Endothelial cell of umbilical vein (primary cell): ENCODE data around the gene TRIM56. TPM values are rescaled to one million over a fixed set of nuclear protein-coding genes. Genes with fewer than 3 reads are reported as not detected.

Experiments used
- BruUV-seq: library from RNA; stranded (reverse); fragments of 400-500 nt; replicated peaks from 2 replicates; lab custom pipeline; 2021; lab: Mats Ljungman, UMichigan
- CTCF ChIA-PET: fragments of 300-600, 350-600 bp; sonication (Branson Sonifier 250); formaldehyde crosslinking; loops from one replicate; lab custom pipeline; 2021; ENCODE audit warnings: antibody characterized with exemption, inconsistent platforms; lab: Charles Lee
- POLR2A ChIA-PET: fragments of 300-600, 350-600 bp; sonication (Branson Sonifier 250); formaldehyde crosslinking; loops from one replicate; lab custom pipeline; 2021; ENCODE audit warnings: antibody characterized with exemption, inconsistent platforms; lab: Charles Lee
- DNase-seq: peaks from one replicate; pipeline ENCODE4 v3.0.0-alpha.2; 2011; ENCODE audit warnings: low read depth, low spot score
- FAIRE-seq: peaks from 2 replicates; lab custom pipeline; 2011; peaks lifted over from hg19 to GRCh38; lab: Jason Lieb, UNC
- H2AFZ ChIP-seq: 2 replicates; pipeline ENCODE4 v1.6.0; 2012; ENCODE audit warnings: low read depth, low read length, control low read depth, inconsistent platforms
- H3K27ac ChIP-seq: 2 replicates; pipeline ENCODE4 v1.5.1; 2011; ENCODE audit warnings: low read depth, mild to moderate bottlenecking, control low read depth, low read length, moderate library complexity; ENCODE audit not compliant: insufficient read depth
- H3K27me3 ChIP-seq, 2 experiments: 2 replicates each; pipeline versions ENCODE4 v1.6.0 to v1.6.1; 2011; ENCODE audit warnings: low read length in 2 of 2, mixed read lengths in 1 of 2; ENCODE audit not compliant: control insufficient read depth in 2 of 2, insufficient read depth in 2 of 2
- H3K36me3 ChIP-seq, 2 experiments: 2 replicates in 1 of 2; 3 replicates in 1 of 2; pipeline ENCODE4 v1.5.1; 2011; ENCODE audit warnings: low read length in 2 of 2, mild to moderate bottlenecking in 1 of 2, moderate library complexity in 1 of 2; ENCODE audit not compliant: control insufficient read depth in 2 of 2, insufficient read depth in 2 of 2; ENCODE audit errors: extremely low read depth in 1 of 2
- H3K4me1 ChIP-seq: 3 replicates; pipeline ENCODE4 v1.5.1; 2011; ENCODE audit warnings: mild to moderate bottlenecking, low read length; ENCODE audit not compliant: control insufficient read depth, insufficient read depth; ENCODE audit errors: extremely low read depth
- H3K4me2 ChIP-seq: 2 replicates; pipeline ENCODE4 v1.6.1; 2011; ENCODE audit warnings: low read length, control low read depth, mixed read lengths; ENCODE audit not compliant: insufficient read depth
- H3K4me3 ChIP-seq, 3 experiments: fragments of 200-600 bp in 1 of 3; sonication (generic), shearing (Covaris generic) in 1 of 3; replicated peaks in 1 of 3; 2 replicates each; pipeline ENCODE4 v1.5.1; 2011 to 2016; ENCODE audit warnings: control low read depth in 3 of 3, low read length in 3 of 3, mild to moderate bottlenecking in 2 of 3, inconsistent platforms in 1 of 3, low read depth in 1 of 3, moderate library complexity in 1 of 3; ENCODE audit not compliant: insufficient read depth in 1 of 3
- H3K79me2 ChIP-seq: 2 replicates; pipeline ENCODE4 v1.6.0; 2012; ENCODE audit warnings: low read length, inconsistent platforms; ENCODE audit not compliant: control insufficient read depth, insufficient read depth
- H3K9ac ChIP-seq: replicated peaks from 2 replicates; pipeline ENCODE3; 2011; ENCODE audit warnings: low read length, control low read depth; ENCODE audit not compliant: insufficient read depth; ENCODE audit errors: extremely low read depth
- H3K9me1 ChIP-seq: replicated peaks from 3 replicates; pipeline ENCODE4 v1.6.0; 2011; ENCODE audit warnings: mild to moderate bottlenecking, low read length; ENCODE audit not compliant: control insufficient read depth, insufficient read depth; ENCODE audit errors: extremely low read depth
- H3K9me3 ChIP-seq: replicated peaks from 2 replicates; pipeline ENCODE4 v1.5.1; 2012; ENCODE audit warnings: low read length, inconsistent platforms; ENCODE audit not compliant: control insufficient read depth, insufficient read depth
- H4K20me1 ChIP-seq: replicated peaks from 2 replicates; pipeline ENCODE3; 2011; ENCODE audit warnings: mild to moderate bottlenecking, low read length; ENCODE audit not compliant: control insufficient read depth, insufficient read depth; ENCODE audit errors: extremely low read depth
- EZH2 ChIP-seq: IDR thresholded peaks from 2 replicates; pipeline ENCODE4 v1.6.1; 2012; ENCODE audit warnings: borderline replicate concordance, low read depth, mild to moderate bottlenecking, moderate library complexity, low read length, inconsistent platforms; ENCODE audit not compliant: severe bottlenecking
- FOS ChIP-seq: IDR thresholded peaks from 2 replicates; pipeline ENCODE4 v1.6.1; 2011; ENCODE audit warnings: mild to moderate bottlenecking, low read length, moderate library complexity, borderline replicate concordance; ENCODE audit not compliant: insufficient read depth
- GATA2 ChIP-seq: IDR thresholded peaks from 2 replicates; pipeline ENCODE4 v1.7.0; 2011; ENCODE audit warnings: low read depth, mild to moderate bottlenecking, moderate library complexity, mixed read lengths, low read length; ENCODE audit not compliant: insufficient read length, insufficient read depth
- JUN ChIP-seq: IDR thresholded peaks from 2 replicates; pipeline ENCODE4 v1.6.1; 2011; ENCODE audit warnings: borderline replicate concordance, low read depth; ENCODE audit not compliant: insufficient read length, insufficient read depth
- MYC ChIP-seq: IDR thresholded peaks from one replicate; pipeline ENCODE4 v1.6.1; 2011; ENCODE audit warnings: mild to moderate bottlenecking, low read depth, low read length
- POLR2A ChIP-seq: IDR thresholded peaks from 2 replicates; pipeline ENCODE4 v1.6.1; 2012; ENCODE audit warnings: low read depth, mild to moderate bottlenecking, control low read depth, low read length
- POLR2AphosphoS5 ChIP-seq: IDR thresholded peaks from 2 replicates; pipeline ENCODE4 v1.6.1; 2012; ENCODE audit warnings: low read depth, mild to moderate bottlenecking, control low read depth, low read length, moderate library complexity; ENCODE audit not compliant: insufficient read depth
- dilution Hi-C: fragments of 300-500 bp; cut with MboI; formaldehyde crosslinking; loops from one replicate; pipeline ENCODE4 v1.15.0; 2019; ENCODE audit warnings: low sequenced_read_pairs; ENCODE audit not compliant: extremely low pct_ligation_motif_present
- intact Hi-C: fragments of 100-400 bp; cut with micrococcal nuclease; formaldehyde crosslinking; loops from one replicate; pipeline ENCODE4 v1.10.0; 2022
- polyA plus RNA-seq, 4 experiments: library from polyadenylated mRNA; depleted of rRNA in 3 of 4; stranded (reverse) in 3 of 4; unstranded in 1 of 4; fragments of >200 nt; gene quantifications; 2 replicates each; pipeline versions ENCODE4 v1.2.1 to v1.2.3, GENCODE V29; 2011 to 2012; ENCODE audit warnings: missing spikeins in 1 of 4
- total RNA-seq: library from RNA; stranded (reverse); gene quantifications from 2 replicates; pipeline ENCODE4 v1.2.3, GENCODE V29; 2021
- TF ChIP-seq, protein P1 (sequence below): IDR thresholded peaks from 2 replicates; pipeline ENCODE4 v1.6.1; 2011; ENCODE audit not compliant: insufficient read depth, insufficient read length
- TF ChIP-seq, protein P2 (sequence below), 2 donors: IDR thresholded peaks; 1 replicate in 1 of 2; 2 replicates in 1 of 2; pipeline ENCODE4 v1.5.1; 2011; ENCODE audit warnings: low read length in 2 of 2, mild to moderate bottlenecking in 2 of 2, moderate library complexity in 2 of 2, control low read depth in 1 of 2, inconsistent platforms in 1 of 2, low read depth in 1 of 2; ENCODE audit not compliant: insufficient read depth in 1 of 2; ENCODE audit errors: extremely low read depth in 1 of 2

The TRIM56 gene
- total and polyA plus RNA-seq, 2 donors (not counting 3 experiments of a cell fraction or from before 2014, with no cell fraction given) = 2.3 to 25.1 TPM

DNA sequence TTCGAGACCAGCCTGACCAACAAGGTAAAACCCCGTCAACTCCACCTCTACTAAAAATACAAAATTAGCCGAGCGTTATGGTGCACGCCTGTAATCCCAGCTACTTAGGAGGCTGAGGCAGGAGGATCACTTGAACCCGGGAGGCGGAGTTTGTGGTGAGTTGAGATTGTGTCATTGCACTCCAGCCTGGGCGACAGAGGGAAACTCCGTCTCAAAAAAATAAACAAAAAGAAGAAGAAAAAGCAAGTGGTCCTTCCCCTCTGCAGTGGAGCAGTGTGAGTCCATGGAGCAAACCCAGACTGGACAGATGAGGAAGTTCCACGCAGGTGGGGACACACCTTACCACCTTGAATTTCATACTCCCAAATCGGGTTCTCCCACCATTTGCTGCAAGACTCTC lies 28.6 kb downstream of the TRIM56 start:
- Histone ChIP-seq H3K79me2 (peaks cover 11% of the 10 kb centered on the region), H3K4me2 (no peak overlapping the region), H3K4me3 (no peak overlapping the region), H2AFZ (no peak overlapping the region), H4K20me1 (no peaks in the 10 kb centered on the region), H3K9ac (no peak overlapping the region), H3K9me1 (no peaks in the 10 kb centered on the region), H3K27me3 (no peaks in the 10 kb centered on the region), H3K4me1 (peaks cover 63% of the 10 kb centered on the region), H3K9me3 (no peaks in the 10 kb centered on the region), H3K36me3 (no peaks in the 10 kb centered on the region), H3K27ac (peak overlapping the region; percentile 65)
- FAIRE-seq (no peak), DNase-seq (no peak)
- dilution Hi-C loops (no loop called here), intact Hi-C loops (no loop called here)
- POLR2A ChIA-PET = interaction anchor here (4.6 to 8.8 kb wide), 2 partner anchors 9 to 14 kb away, joined by 49 to 132 read pairs; partner anchors contain the start of gene SERPINE1
- CTCF ChIA-PET = interaction anchor here (1.0 to 3.7 kb wide), 4 partner anchors 9 to 19 kb away, joined by 3 to 25 read pairs (median 14); partner anchors contain the start of gene SERPINE1
- TF ChIP-seq, protein P1, sequence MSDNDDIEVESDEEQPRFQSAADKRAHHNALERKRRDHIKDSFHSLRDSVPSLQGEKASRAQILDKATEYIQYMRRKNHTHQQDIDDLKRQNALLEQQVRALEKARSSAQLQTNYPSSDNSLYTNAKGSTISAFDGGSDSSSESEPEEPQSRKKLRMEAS = no peak
- TF ChIP-seq MYC (no peak), FOS (no peak), GATA2 (no peak), POLR2A (no peak), EZH2 (no peak), POLR2AphosphoS5 (no peak), JUN (no peak)
- TF ChIP-seq, protein P2, sequence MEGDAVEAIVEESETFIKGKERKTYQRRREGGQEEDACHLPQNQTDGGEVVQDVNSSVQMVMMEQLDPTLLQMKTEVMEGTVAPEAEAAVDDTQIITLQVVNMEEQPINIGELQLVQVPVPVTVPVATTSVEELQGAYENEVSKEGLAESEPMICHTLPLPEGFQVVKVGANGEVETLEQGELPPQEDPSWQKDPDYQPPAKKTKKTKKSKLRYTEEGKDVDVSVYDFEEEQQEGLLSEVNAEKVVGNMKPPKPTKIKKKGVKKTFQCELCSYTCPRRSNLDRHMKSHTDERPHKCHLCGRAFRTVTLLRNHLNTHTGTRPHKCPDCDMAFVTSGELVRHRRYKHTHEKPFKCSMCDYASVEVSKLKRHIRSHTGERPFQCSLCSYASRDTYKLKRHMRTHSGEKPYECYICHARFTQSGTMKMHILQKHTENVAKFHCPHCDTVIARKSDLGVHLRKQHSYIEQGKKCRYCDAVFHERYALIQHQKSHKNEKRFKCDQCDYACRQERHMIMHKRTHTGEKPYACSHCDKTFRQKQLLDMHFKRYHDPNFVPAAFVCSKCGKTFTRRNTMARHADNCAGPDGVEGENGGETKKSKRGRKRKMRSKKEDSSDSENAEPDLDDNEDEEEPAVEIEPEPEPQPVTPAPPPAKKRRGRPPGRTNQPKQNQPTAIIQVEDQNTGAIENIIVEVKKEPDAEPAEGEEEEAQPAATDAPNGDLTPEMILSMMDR (IDR thresholded peaks at IDR 0.05; ENCODE audit: extremely low read depth in 1 of 2, insufficient read depth in 1 of 2, low read depth in 1 of 2, low read length in 2 of 2) = no peak
- BruUV-seq = no TSS peak
